ENCODE results near the gene TENM3.

TENM3 gene

GRCh38 chr4:182653596-182653995 lies 410.4 kb downstream of the TENM3 start:
- no peaks in the 10 kb centered on the region for H3K9me3 Mint-ChIP-seq
- no peaks in the 10 kb centered on the region for H3K27me3 Mint-ChIP-seq (ENCODE audit: low read depth, poor library complexity)
- no peak for TF ChIP-seq CTCF (IDR thresholded peaks at IDR 0.05)
- no peak overlapping the region for H3K4me3 Mint-ChIP-seq
- no peaks in the 10 kb centered on the region for H3K4me1 Mint-ChIP-seq
- DNase-seq, result no peak
- no peak overlapping the region for H3K27ac Mint-ChIP-seq
- peaks cover 28% of the 10 kb centered on the region for H3K36me3 Mint-ChIP-seq (ENCODE audit: low read depth)

GRCh38 chr4:182655340-182655739 lies 412.1 kb downstream of the TENM3 start:
- H3K36me3 Mint-ChIP-seq (ENCODE audit: low read depth), result peaks cover 23% of the 10 kb centered on the region
- no peak overlapping the region for H3K4me3 Mint-ChIP-seq
- no peak overlapping the region for H3K27ac Mint-ChIP-seq
- no peaks in the 10 kb centered on the region for H3K27me3 Mint-ChIP-seq (ENCODE audit: low read depth, poor library complexity)
- DNase-seq, result no peak
- peaks cover 5% of the 10 kb centered on the region for H3K4me1 Mint-ChIP-seq
- no peak for TF ChIP-seq CTCF (IDR thresholded peaks at IDR 0.05)
- no peaks in the 10 kb centered on the region for H3K9me3 Mint-ChIP-seq

GRCh38 chr4:182662551-182662950 lies 419.3 kb downstream of the TENM3 start:
- peaks cover 5% of the 10 kb centered on the region for H3K4me1 Mint-ChIP-seq
- no peak overlapping the region for H3K27ac Mint-ChIP-seq
- no peak overlapping the region for H3K4me3 Mint-ChIP-seq

GRCh38 chr4:182671231-182671630 lies 428.0 kb downstream of the TENM3 start:
- no peak overlapping the region for H3K4me3 Mint-ChIP-seq
- no peaks in the 10 kb centered on the region for H3K4me1 Mint-ChIP-seq
- peaks cover 40% of the 10 kb centered on the region for H3K36me3 Mint-ChIP-seq (ENCODE audit: low read depth)
- H3K27ac Mint-ChIP-seq, result peak overlapping the region; percentile 33
- DNase-seq, result no peak
- H3K9me3 Mint-ChIP-seq, result peaks cover 10% of the 10 kb centered on the region
- H3K27me3 Mint-ChIP-seq (ENCODE audit: low read depth, poor library complexity), result no peaks in the 10 kb centered on the region
- no peak for TF ChIP-seq CTCF (IDR thresholded peaks at IDR 0.05)

More at GRCh38 chr4:182662551-182662950, 419.3 kb downstream of the TENM3 start:
- no peak for DNase-seq
- Mint-ChIP-seq H3K36me3 (ENCODE audit: low read depth) (peaks cover 49% of the 10 kb centered on the region), H3K27me3 (ENCODE audit: low read depth, poor library complexity) (no peaks in the 10 kb centered on the region), H3K9me3 (peaks cover 31% of the 10 kb centered on the region)
- no peak for TF ChIP-seq CTCF (IDR thresholded peaks at IDR 0.05)

- peaks cover 9% of the 10 kb centered on the region for H3K9me3 Mint-ChIP-seq
- H3K36me3 Mint-ChIP-seq (ENCODE audit: low read depth), result peaks cover 36% of the 10 kb centered on the region
- no peak overlapping the region for H3K4me3 Mint-ChIP-seq
- DNase-seq, result no peak
- peak overlapping the region; percentile 7 for H3K27ac Mint-ChIP-seq
- TF ChIP-seq CTCF (IDR thresholded peaks at IDR 0.05), result no peak
- H3K27me3 Mint-ChIP-seq (ENCODE audit: low read depth, poor library complexity), result no peaks in the 10 kb centered on the region
- H3K4me1 Mint-ChIP-seq, result no peaks in the 10 kb centered on the region
Measured at GRCh38 chr4:182671749-182672148, 428.5 kb downstream of the TENM3 start.

GRCh38 chr4:182678590-182678989 lies 435.4 kb downstream of the TENM3 start:
- H3K27ac Mint-ChIP-seq, result peak overlapping the region; percentile 53
- no peaks in the 10 kb centered on the region for H3K27me3 Mint-ChIP-seq (ENCODE audit: low read depth, poor library complexity)
- H3K4me3 Mint-ChIP-seq, result no peak overlapping the region
- no peaks in the 10 kb centered on the region for H3K9me3 Mint-ChIP-seq
- H3K36me3 Mint-ChIP-seq (ENCODE audit: low read depth), result peaks cover 45% of the 10 kb centered on the region
- peaks cover 17% of the 10 kb centered on the region for H3K4me1 Mint-ChIP-seq
- DNase-seq, result no peak
- TF ChIP-seq CTCF (IDR thresholded peaks at IDR 0.05), result no peak
